AG10803 (cell line): ENCODE data around the gene GALNT2.

Experiments
- DNase-seq: peaks from one replicate; pipeline ENCODE4 v3.0.0; 2010; ENCODE audit warnings: low read depth
- H3K4me3 ChIP-seq: 2 replicates; pipeline ENCODE4 v1.5.1; 2011; ENCODE audit warnings: mild to moderate bottlenecking, low read length, control low read depth
- CTCF ChIP-seq: conservative IDR thresholded peaks from 2 replicates; pipeline ENCODE4 v1.5.1; 2011; ENCODE audit warnings: mild to moderate bottlenecking, low read length, control low read depth, inconsistent platforms

The GALNT2 gene

GRCh38 chr1:230220907-230221306 is 153.9 kb downstream of the GALNT2 start:
- no peak overlapping the region for H3K4me3 ChIP-seq
- DNase-seq, result no peak
- no peak for TF ChIP-seq CTCF

GRCh38 chr1:230222678-230223077 is 155.6 kb downstream of the GALNT2 start:
- DNase-seq, result peak; percentile 20
- H3K4me3 ChIP-seq, result no peak overlapping the region
- peak; percentile 43 for TF ChIP-seq CTCF

GRCh38 chr1:230224101-230224960 is 157.3 kb downstream of the GALNT2 start:
- no peak overlapping the region for H3K4me3 ChIP-seq
- TF ChIP-seq CTCF, result no peak
- no peak for DNase-seq

GRCh38 chr1:230226007-230226800 is 159.2 kb downstream of the GALNT2 start:
- no peak for DNase-seq
- no peak overlapping the region for H3K4me3 ChIP-seq
- no peak for TF ChIP-seq CTCF

GRCh38 chr1:230226814-230227213 is 159.8 kb downstream of the GALNT2 start:
- DNase-seq, result no peak
- no peak for TF ChIP-seq CTCF

GRCh38 chr1:230228236-230228897 is 161.3 kb downstream of the GALNT2 start:
- DNase-seq, result no peak
- TF ChIP-seq CTCF, result no peak
- H3K4me3 ChIP-seq, result no peak overlapping the region

More at GRCh38 chr1:230226814-230227213, 159.8 kb downstream of the GALNT2 start:
- no peak overlapping the region for H3K4me3 ChIP-seq
